COLO668 (cell line): ENCODE data around the gene CEP112.

Experiments
- DNase-seq: peaks from one replicate; lab custom pipeline; 2025; ENCODE audit not compliant: unreplicated experiment; lab: John Stamatoyannopoulos, UW

Gene CEP112

GRCh38 chr17:66191593-66192377, at the start of gene CEP112:
Gene CEP112, minus strand, starts transcription at chr17:66192133.
- peak; percentile 85 for DNase-seq

GRCh38 chr17:66240630-66241029, 48.7 kb upstream of the CEP112 start:
- no peak for DNase-seq

DNA sequence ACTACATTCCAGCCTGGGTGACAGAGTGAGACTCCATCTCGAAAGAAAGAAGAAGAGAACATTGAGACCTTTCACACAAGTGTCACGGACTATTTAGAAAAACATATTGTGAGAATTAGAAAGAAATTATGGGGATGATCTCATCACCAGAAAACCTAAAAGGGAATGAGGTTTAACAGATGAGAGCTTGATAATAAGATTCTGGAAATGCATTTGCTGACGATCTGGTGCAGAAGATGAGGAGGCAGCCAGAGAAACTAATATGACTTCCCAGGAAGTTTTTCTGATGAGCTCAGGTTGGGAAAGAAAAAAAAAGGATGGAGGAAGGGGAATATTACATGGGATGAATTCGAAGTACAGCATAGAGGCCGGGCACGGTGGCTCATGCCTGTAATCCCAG, 48.1 kb upstream of the CEP112 start:
- DNase-seq: no peak

GRCh38 chr17:66235377-66235994, 43.6 kb upstream of the CEP112 start:
- DNase-seq: no peak

DNA sequence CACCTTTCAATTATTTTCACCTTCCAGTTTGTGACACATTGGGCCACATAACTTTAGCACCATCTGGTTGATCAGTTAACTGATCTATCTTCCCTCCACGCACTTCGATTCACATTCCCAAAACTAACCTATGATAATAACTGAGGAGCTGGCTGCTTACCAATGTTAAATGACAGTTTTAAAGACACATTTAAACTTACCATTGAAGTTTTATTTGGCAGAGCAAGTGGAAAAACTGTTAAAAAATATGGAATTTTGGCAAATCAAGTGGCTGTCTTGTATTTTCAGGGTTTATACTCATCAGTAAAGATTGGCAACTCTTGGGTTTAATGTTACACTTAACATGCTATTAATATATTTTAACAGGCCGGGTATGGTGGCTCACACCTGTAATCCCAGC, 42.7 kb upstream of the CEP112 start:
- DNase-seq: no peak

- DNase-seq: no peak
Measured at GRCh38 chr17:66233023-66233753, 41.3 kb upstream of the CEP112 start.

DNA sequence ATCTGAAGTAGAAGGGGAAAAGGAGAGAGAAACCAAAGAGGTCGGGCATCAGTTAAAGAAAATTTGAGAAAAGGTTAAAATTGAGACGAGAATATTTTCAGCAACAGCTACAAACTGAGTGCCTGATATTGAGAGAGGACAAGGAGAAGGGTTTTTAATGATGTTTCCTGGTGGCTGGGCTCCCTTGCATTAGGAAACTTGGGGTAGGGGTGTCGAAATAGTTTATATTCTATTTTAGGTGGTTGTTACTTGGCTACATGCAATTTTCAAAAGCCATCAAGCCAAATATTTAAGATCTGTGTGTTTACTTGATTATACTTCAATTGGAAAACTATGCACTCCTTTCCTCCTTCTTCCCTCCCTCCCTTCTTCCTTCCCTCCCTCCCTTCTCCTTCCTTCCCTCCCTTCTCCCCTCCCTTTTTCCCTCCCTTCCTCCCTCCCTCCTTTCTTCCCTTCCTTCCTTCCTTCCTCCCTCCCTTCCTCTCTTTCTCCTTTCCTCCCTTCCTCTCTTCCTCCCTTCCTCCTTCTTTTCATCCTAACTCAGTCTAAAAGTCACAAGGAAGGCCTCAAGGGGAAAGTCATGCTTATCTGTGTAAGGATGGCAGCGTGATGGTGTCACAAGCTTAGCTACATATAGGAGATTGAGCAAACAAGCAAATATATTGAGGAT, 39.1 kb upstream of the CEP112 start:
- DNase-seq: no peak

GRCh38 chr17:66229783-66230538, 38.0 kb upstream of the CEP112 start:
- no peak for DNase-seq

GRCh38 chr17:66228887-66229782, 37.2 kb upstream of the CEP112 start, which contains the start of gene APOH:
Gene APOH, minus strand, starts transcription at chr17:66229415. Its CDS starts 36 bp downstream, at chr17:66229379.
- no peak for DNase-seq

GRCh38 chr17:66227212-66228045, 35.5 kb upstream of the CEP112 start:
- no peak for DNase-seq

- no peak for DNase-seq
Measured at GRCh38 chr17:66222798-66223350, 30.9 kb upstream of the CEP112 start.

DNA sequence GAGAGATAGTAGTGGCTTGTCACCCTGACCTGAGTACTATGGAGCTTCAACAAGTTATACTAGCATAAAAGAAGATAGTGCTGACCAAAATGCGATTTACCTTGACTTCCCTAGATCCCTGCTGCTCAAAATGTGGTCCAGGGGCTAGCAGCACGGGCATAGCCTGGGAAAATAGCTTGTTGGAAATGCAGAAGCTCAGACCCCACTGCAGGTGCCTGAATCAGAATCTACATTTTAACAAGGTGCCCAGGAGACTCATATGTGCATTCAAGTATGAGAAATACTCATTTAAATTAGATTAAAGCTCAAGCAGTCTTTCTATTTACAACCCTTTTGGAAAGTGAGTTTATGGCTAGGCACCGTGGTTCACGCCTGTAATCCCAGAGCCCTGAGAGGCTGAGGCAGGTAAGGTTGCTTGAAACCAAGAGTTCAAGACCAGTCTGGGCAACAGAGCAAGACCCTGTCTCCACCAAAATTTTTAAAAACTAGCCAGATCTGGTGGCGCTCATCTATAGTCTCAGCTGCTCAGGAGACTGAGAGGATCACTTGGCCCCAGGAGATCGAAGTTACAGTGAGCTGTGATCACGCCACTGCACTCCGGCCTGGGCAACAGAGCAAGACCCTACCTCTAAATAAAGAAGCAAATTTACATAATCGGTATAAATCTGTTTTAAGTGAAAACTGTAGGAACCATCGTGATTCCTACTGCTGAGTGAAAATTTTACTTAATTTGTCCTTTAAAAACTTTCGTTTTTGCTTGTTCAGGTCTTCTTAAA, 30.0 kb upstream of the CEP112 start:
- DNase-seq: no peak

- no peak for DNase-seq
Measured at GRCh38 chr17:66221343-66221742, 29.4 kb upstream of the CEP112 start.

GRCh38 chr17:66220079-66220835, 28.3 kb upstream of the CEP112 start:
- no peak for DNase-seq

GRCh38 chr17:66215529-66215911, 23.6 kb upstream of the CEP112 start:
- DNase-seq: no peak

- DNase-seq: peak; percentile 9
Measured at GRCh38 chr17:66214884-66215528, 23.1 kb upstream of the CEP112 start.
